ENCODE data around the gene CPNE1. TPM values are rescaled to one million over a fixed set of nuclear protein-coding genes. Genes with fewer than 3 reads are reported as not detected.

CPNE1 gene
- total RNA-seq, 1 experiment from 2014 or later = 217 TPM

- no peaks in the 10 kb centered on the region for H3K36me3 ChIP-seq (ENCODE audit: control insufficient read depth, insufficient read depth, low read length)
- CTCF ChIA-PET = no interaction called here
Measured at GRCh38 chr20:35611482-35611881, 53.2 kb downstream of the CPNE1 start.

GRCh38 chr20:35610833-35611427, 53.8 kb downstream of the CPNE1 start:
- Histone ChIP-seq H3K9me3 (ENCODE audit: control insufficient read depth, insufficient read depth, low read depth, low read length) (no peaks in the 10 kb centered on the region), H3K4me3 (ENCODE audit: low read depth in 2 of 2, low read length in 2 of 2) (no peak overlapping the region), H3K4me1 (ENCODE audit: control insufficient read depth, insufficient read depth, low read length) (no peaks in the 10 kb centered on the region), H3K27ac (ENCODE audit: low read length) (no peak overlapping the region), H3K27me3 (ENCODE audit: control insufficient read depth, insufficient read depth, low read length) (no peaks in the 10 kb centered on the region), H3K36me3 (ENCODE audit: control insufficient read depth, insufficient read depth, low read length) (no peaks in the 10 kb centered on the region)
- DNase-seq (ENCODE audit: low read depth, low spot score) = no peak
- ChIA-PET CTCF (interaction anchor here (0.5 kb wide), 1 partner anchor 345 kb away, joined by 4 read pairs; no protein-coding TSS in a partner anchor), POLR2A (no interaction called here)
- TF ChIP-seq TCF7L2 (IDR thresholded peaks at IDR 0.05; ENCODE audit: low read depth, low read length) = no peak
- no peak for TF ChIP-seq REST (IDR thresholded peaks at IDR 0.05; ENCODE audit: insufficient read depth in 1 of 2, low read depth in 2 of 2, low read length in 1 of 2)
- TF ChIP-seq POLR2AphosphoS5 (IDR thresholded peaks at IDR 0.05; ENCODE audit: low read depth, low read length) = no peak
- no peak for TF ChIP-seq CTCF (IDR thresholded peaks at IDR 0.05)
- no peak for TF ChIP-seq SIN3A (IDR thresholded peaks at IDR 0.05; ENCODE audit: borderline replicate concordance, insufficient read depth, low read depth, low read length)
- no peak for ATAC-seq
- in situ Hi-C loops (cut with HindIII; ENCODE audit: low pct_unique_long_range_greater_than_20kb, low sequenced_read_pairs) = no loop called here
- intact Hi-C loops (cut with micrococcal nuclease; ENCODE audit: unreplicated experiment) = no loop called here
- BruUV-seq (replicated peaks) = no TSS peak

More at GRCh38 chr20:35611482-35611881, 53.2 kb downstream of the CPNE1 start:
- intact Hi-C loops (cut with micrococcal nuclease; ENCODE audit: unreplicated experiment) = no loop called here
- H3K4me1 ChIP-seq (ENCODE audit: control insufficient read depth, insufficient read depth, low read length) = no peaks in the 10 kb centered on the region
- H3K27ac ChIP-seq (ENCODE audit: low read length) = no peak overlapping the region
- DNase-seq (ENCODE audit: low read depth, low spot score) (no peak), ATAC-seq (no peak)
- no peak overlapping the region for H3K4me3 ChIP-seq (ENCODE audit: low read depth in 2 of 2, low read length in 2 of 2)
- in situ Hi-C loops (cut with HindIII; ENCODE audit: low pct_unique_long_range_greater_than_20kb, low sequenced_read_pairs) = no loop called here
- H3K9me3 ChIP-seq (ENCODE audit: control insufficient read depth, insufficient read depth, low read depth, low read length) = no peaks in the 10 kb centered on the region
- POLR2A ChIA-PET = no interaction called here
- no TSS peak for BruUV-seq (replicated peaks)
- H3K27me3 ChIP-seq (ENCODE audit: control insufficient read depth, insufficient read depth, low read length) = no peaks in the 10 kb centered on the region
- TF ChIP-seq TCF7L2 (IDR thresholded peaks at IDR 0.05; ENCODE audit: low read depth, low read length) = no peak
- TF ChIP-seq REST (IDR thresholded peaks at IDR 0.05; ENCODE audit: insufficient read depth in 1 of 2, low read depth in 2 of 2, low read length in 1 of 2) = no peak
- TF ChIP-seq CTCF (IDR thresholded peaks at IDR 0.05) = no peak
- no peak for TF ChIP-seq POLR2AphosphoS5 (IDR thresholded peaks at IDR 0.05; ENCODE audit: low read depth, low read length)
- TF ChIP-seq SIN3A (IDR thresholded peaks at IDR 0.05; ENCODE audit: borderline replicate concordance, insufficient read depth, low read depth, low read length) = no peak
